Measurements from ENCODE around the gene RBM4B. TPM values are rescaled to one million over a fixed set of nuclear protein-coding genes. Genes with fewer than 3 reads are reported as not detected.
A peak's percentile ranks its signal among the peaks of the same experiment; 100 is the strongest.

The RBM4B gene
- total RNA-seq, 6 experiments from 2014 or later = 3.6 to 9.4 (median 6.9) TPM

GRCh38 chr11:66719111-66719872 lies 41.6 kb upstream of the RBM4B start:
- TF ChIP-seq CTCF (IDR thresholded peaks at IDR 0.05) (no peak), POLR2A (IDR thresholded peaks at IDR 0.05) (no peak)
- intact Hi-C loops (cut with DNase I) = no loop called here
- peaks cover 0 to 40% (median 19%) of the 10 kb centered on the region in 4 donors for H3K4me1 ChIP-seq
- peak overlapping the region in 1 of 3 donors; percentile 73 for H3K27ac ChIP-seq
- H3K27me3 ChIP-seq = no peaks in the 10 kb centered on the region
- DNase-seq (no peak), ATAC-seq (no peak)
- 70% methylated on average over 3 of the region's 8 CpGs for WGBS (ENCODE audit: insufficient coverage, low coverage, low lambda C conversion rate, missing lambda C conversion rate)
- no peak overlapping the region for H3K4me3 ChIP-seq
- no peaks in the 10 kb centered on the region for H3K9me3 ChIP-seq
- H3K36me3 ChIP-seq = peaks cover 0 to 7% (median 2%) of the 10 kb centered on the region in 4 donors

GRCh38 chr11:66718320-66718971 lies 40.8 kb upstream of the RBM4B start:
- intact Hi-C loops (cut with DNase I) = no loop called here
- H3K27ac ChIP-seq = peak overlapping the region in 2 of 3 donors; percentile 51 to 73
- H3K4me3 ChIP-seq = peak overlapping the region in 2 of 3 donors; percentile 40 to 45
- peak; percentile 76 to 83 (median 80) for ATAC-seq
- H3K4me1 ChIP-seq = peaks cover 0 to 32% (median 16%) of the 10 kb centered on the region in 4 donors
- peak; percentile 71 to 87 (median 78) for DNase-seq
- TF ChIP-seq CTCF (IDR thresholded peaks at IDR 0.05) (peak in 2 of 4 donors; percentile 29 to 30), POLR2A (IDR thresholded peaks at IDR 0.05) (no peak)
- 34% methylated on average over 10 of the region's 26 CpGs for WGBS (ENCODE audit: insufficient coverage, low coverage, low lambda C conversion rate, missing lambda C conversion rate)
- H3K9me3 ChIP-seq = no peaks in the 10 kb centered on the region
- no peaks in the 10 kb centered on the region for H3K27me3 ChIP-seq
- peaks cover 0 to 16% (median 3%) of the 10 kb centered on the region in 4 donors for H3K36me3 ChIP-seq

GRCh38 chr11:66717925-66718319 lies 40.2 kb upstream of the RBM4B start:
- H3K4me3 ChIP-seq = peak overlapping the region in 2 of 3 donors; percentile 40 to 45
- peak in 2 of 4 donors; percentile 7 to 15 for ATAC-seq
- TF ChIP-seq POLR2A (IDR thresholded peaks at IDR 0.05) (no peak), CTCF (IDR thresholded peaks at IDR 0.05) (no peak)
- H3K9me3 ChIP-seq = no peaks in the 10 kb centered on the region
- H3K27me3 ChIP-seq = no peaks in the 10 kb centered on the region
- DNase-seq = no peak
- intact Hi-C loops (cut with DNase I) = no loop called here
- H3K36me3 ChIP-seq = peaks cover 0 to 17% (median 6%) of the 10 kb centered on the region in 4 donors
- 48% methylated on average over 12 of the region's 14 CpGs for WGBS (ENCODE audit: insufficient coverage, low coverage, low lambda C conversion rate, missing lambda C conversion rate)
- peaks cover 0 to 26% (median 13%) of the 10 kb centered on the region in 4 donors for H3K4me1 ChIP-seq
- peak overlapping the region in 2 of 3 donors; percentile 51 to 73 for H3K27ac ChIP-seq

DNA sequence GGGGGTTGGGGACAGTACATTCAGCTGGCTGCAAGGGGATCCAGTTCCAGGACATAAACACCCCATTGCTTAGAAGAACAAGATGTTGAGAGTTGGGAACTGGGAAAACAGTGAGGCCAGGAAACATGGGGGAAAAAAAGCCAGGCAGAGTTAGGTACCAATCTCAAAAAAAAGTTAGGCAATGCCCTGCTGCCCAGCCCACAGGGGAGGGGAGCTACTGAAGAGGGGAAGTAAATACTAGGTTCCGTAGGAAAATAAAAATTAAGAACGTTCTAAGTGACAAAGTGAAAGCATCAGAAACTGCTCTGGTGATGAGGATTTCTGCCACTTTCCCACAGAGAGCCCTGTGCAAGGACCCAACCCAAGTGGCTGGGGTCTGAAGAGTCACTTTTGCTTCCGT lies 39.3 kb upstream of the RBM4B start:
- TF ChIP-seq CTCF (IDR thresholded peaks at IDR 0.05) (no peak), POLR2A (IDR thresholded peaks at IDR 0.05) (no peak)
- ATAC-seq (no peak), DNase-seq (no peak)
- H3K27ac ChIP-seq = no peak overlapping the region
- no peaks in the 10 kb centered on the region for H3K27me3 ChIP-seq
- WGBS (ENCODE audit: insufficient coverage, low coverage, low lambda C conversion rate, missing lambda C conversion rate) = 14% methylated on average over 2 of the region's 3 CpGs
- peaks cover 0 to 19% (median 8%) of the 10 kb centered on the region in 4 donors for H3K4me1 ChIP-seq
- intact Hi-C loops (cut with DNase I) = no loop called here
- H3K9me3 ChIP-seq = no peaks in the 10 kb centered on the region
- peaks cover 0 to 17% (median 6%) of the 10 kb centered on the region in 4 donors for H3K36me3 ChIP-seq
- no peak overlapping the region for H3K4me3 ChIP-seq
